HL-60/S4 treated with retinoic acid at 250 ng/mL for 4 days and 3 days (cell line): ENCODE results near the gene BMPR2.
"Not testable (repeated sequence)": the region's sequence is repeated elsewhere in the genome, so short reads cannot be mapped to it uniquely, and the experiment has no call there.

ENCODE experiments used
- in situ Hi-C: fragments of 300-500 bp; cut with MboI; formaldehyde crosslinking; loops from 2 replicates; pipeline ENCODE4 v1.7.0; 2022; ENCODE audit warnings: low sequenced_read_pairs

Gene BMPR2

DNA sequence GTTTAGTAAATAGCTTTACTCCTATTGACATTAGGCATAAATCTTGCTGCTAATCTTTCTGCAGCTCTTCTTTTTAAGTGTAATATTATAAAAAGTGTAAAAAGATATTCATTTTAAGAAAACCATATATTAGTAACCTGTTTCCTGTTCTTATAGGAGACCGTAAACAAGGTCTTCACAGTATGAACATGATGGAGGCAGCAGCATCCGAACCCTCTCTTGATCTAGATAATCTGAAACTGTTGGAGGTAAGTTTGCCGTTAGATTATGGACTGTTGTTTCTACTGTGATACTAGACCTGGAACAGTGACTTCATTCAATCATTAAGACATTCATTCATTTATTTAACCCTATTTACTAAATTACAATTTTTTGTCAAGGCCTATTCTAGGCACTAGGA, 138.6 kb downstream of the BMPR2 start:
- in situ Hi-C loops, result no loop called here

DNA sequence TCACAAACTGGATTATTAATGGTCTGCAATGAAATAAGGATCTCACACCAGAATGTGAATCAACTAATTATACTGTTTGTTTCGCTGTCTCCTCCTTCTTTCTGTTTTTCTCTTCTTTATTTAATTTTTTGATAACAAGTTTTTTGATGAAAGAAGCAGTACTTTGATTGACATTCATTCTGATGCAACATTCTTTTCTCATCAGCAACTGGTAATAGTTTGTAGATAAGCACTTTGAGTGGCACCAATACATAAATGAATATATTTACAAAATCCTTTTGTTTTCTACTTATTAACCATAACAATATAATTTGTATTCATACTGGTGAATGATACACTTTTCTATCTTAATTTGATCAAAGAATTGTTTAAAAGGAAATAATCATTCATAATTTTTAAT, 143.3 kb downstream of the BMPR2 start:
- in situ Hi-C loops, result no loop called here

DNA sequence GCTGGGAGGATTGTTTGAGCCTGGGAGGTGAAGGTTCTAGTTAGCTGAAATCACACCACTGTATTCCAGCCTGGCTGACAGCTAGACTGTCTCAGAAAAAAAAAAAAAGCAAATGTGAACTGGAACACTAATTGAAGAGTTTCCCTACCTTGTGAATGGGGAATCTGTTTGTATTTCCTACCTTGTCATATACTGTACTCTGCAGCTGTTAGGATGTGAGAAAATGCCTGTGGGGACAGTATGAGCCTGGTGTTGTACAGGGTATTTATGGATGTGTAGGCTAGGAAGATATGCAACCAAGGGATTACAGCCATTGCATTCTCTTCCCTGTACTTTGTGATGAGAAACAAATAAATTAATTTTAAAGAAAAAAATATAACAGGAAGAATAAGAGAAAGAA, 145.3 kb downstream of the BMPR2 start:
- in situ Hi-C loops, result no loop called here

DNA sequence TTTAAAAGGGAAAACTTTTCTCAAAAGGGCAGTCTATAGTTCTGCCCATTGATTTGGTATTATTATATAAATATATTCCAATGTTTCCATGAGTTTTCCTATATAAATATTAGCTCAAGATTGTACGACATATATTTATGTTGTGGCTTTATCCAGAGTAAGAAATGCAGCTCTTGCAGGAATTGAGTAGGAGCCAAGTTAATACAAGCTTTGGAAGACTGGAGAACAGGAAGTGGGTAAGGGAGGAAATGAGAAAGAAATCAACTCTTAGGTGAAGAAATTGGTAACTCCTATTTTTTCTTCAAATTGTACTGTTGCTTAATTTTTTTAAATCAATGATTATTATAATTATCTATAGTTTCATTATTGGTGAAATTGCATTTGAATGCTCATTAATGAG, 153.3 kb downstream of the BMPR2 start:
- in situ Hi-C loops, result no loop called here

DNA sequence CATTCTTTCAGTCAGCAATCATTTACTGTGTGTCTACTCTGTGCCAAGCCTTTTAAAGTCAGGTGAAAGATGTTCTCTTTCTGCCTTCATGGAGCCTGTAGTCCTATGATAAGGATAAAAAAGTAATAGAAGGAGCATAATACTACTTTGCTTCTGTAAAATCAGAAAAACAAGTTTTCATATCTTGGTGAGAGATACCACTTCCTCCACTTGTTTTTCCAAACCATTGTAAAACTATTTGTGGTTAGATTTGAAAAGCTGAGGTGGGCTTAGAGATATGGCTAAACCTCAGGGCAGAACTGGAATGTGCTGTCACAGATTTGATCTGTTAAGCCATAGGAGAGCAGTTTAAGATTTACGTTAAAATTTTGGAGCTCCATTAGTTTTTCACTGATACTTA, 153.9 kb downstream of the BMPR2 start:
- in situ Hi-C loops, result no loop called here

DNA sequence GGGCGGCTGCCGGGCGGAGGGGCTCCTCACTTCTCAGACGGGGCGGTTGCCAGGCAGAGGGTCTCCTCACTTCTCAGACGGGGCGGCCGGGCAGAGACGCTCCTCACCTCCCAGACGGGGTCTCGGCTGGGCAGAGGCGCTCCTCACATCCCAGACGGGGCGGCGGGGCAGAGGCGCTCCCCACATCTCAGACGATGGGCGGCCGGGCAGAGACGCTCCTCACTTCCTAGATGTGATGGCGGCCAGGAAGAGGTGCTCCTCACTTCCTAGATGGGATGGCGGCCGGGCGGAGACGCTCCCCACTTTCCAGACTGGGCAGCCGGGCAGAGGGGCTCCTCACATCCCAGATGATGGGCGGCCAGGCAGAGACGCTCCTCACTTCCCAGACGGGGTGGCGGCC, 159.2 kb downstream of the BMPR2 start:
- in situ Hi-C loops, result not testable (repeated sequence)

DNA sequence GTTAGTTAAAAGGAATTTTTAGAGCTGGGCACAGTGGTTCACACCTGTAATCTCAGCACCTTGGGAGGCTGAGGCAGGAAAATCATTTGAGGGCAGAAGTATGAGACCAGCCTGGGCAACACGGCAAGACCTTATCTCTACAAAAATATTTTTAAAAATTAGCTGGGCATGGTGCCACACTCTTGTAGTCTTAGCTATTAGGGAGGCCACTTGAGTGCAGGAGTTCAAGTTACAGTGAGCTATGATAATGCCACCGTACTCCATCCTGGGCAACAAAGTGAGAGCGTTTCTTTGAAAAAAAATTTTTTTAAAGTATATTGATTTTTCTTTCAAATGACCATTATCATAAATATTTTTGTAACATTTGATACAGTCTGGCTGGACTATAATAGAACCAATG, 165.0 kb downstream of the BMPR2 start:
- in situ Hi-C loops, result no loop called here

DNA sequence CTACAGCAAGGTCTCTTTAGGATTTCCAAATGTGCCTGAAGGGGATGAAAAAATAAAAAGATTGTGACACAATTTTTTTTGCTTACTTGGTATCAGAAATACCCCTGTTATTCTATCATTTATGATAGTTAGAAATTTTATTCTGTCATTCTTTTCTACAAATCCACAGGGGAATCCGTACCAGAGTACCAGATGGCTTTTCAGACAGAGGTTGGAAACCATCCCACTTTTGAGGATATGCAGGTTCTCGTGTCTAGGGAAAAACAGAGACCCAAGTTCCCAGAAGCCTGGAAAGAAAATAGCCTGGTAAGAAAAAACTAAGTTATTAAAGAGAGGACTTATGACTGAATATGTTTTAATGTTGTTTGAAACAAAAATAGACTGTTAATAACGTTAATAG, 166.0 kb downstream of the BMPR2 start:
- in situ Hi-C loops, result no loop called here

DNA sequence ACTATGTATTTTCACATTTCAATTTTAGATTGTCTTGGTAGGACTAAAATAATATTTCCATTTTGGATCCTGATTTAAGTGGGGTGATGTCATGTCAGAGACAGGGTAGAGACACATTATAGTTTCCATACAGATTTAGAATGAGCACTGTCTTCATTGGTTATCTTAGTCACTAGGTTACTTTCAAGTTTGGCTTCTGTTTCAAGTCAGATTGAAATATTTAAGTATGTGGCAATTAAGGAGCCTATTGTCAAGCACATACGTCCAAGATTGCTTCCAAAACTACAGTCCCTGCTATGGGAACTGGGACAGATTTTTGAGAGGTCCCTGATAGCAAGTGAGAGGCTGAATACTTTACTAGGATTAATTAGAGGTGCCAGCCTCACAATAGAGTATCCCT, 169.4 kb downstream of the BMPR2 start:
- in situ Hi-C loops, result no loop called here

DNA sequence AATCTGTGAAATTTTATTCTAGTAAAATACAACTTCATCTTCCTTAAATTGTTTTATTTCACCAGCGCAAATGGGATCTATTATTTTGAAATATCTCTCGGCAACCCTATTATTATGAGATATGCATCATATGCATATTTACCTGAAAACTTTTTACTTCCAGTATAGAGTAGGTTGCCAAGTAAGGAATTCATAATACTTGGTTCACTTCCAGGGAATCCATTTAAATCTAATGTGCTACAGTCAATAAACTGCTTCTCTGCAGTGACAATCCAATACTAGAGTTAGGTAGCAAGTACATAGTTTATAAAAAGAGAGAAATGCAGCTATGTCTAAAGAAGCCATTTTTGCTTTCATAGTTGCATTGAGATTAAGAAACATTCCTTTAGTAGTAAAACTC, 169.8 kb downstream of the BMPR2 start:
- in situ Hi-C loops, result no loop called here

DNA sequence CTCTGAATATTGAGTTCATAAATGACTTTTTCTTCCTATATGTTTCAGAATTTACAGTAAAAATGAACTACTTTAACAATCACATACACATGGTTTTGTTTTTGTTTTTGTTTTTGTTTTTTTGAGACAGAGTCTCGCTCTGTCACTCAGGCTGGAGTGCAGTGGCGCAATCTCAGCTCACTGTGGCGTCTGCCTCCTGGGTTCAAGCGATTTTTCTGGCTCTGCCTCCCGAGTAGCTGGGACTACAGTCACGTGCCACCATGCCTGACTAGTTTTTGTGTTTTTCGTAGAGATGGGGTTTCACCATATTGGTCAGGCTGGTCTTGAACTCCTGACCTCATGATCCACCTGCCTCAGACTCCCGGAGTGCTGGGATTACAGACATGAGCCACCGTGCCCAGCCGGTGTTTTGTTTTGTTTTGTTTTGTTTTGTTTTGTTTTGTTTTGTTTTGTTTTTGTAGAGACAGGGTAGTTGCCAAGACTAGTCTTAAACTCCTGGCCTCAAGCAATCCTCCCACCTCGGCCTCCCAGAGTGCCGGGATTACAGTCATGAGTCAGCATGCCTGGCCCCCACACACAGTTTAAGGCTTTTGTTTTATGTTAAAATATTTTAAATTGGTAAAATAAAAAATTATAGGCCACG, 170.5 kb downstream of the BMPR2 start:
- in situ Hi-C loops, result not testable (repeated sequence)

DNA sequence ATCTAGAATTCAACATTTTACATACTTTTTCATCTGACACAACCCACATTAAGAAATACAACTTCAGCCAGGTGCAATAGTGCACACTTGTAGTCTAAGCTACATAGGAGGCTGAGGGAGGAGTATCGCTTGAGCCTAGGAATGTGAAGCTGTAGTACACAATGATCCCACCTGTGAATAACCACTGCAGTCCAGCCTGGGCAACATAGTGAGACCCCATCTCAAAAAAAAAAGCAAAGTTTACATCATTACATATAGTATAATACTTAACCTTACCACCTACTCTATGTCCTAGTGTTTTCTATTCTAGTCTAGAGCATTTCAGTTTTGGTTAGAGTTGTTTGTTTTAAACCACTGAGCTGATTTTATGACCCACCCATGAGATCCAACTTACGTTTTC, 172.1 kb downstream of the BMPR2 start:
- in situ Hi-C loops, result no loop called here

DNA sequence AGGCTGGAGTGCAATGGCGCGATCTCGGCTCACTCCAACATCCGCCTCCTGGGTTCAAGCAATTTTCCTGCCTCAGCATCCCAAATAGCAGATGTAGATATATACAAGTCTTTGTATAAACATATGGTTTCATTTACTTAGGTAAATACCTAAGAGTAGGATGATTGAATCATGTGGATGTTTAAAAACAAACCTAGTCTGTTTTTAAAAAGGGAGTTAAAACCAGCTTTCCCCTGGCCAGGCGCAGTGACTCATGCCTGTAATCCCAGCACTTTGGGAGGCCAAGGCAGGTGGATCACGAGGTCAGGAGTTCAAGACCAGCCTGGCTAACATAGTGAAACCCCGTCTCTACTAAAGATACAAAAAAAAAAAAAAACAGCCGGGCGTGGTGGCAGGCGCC, 174.9 kb downstream of the BMPR2 start:
- in situ Hi-C loops, result not testable (repeated sequence)

DNA sequence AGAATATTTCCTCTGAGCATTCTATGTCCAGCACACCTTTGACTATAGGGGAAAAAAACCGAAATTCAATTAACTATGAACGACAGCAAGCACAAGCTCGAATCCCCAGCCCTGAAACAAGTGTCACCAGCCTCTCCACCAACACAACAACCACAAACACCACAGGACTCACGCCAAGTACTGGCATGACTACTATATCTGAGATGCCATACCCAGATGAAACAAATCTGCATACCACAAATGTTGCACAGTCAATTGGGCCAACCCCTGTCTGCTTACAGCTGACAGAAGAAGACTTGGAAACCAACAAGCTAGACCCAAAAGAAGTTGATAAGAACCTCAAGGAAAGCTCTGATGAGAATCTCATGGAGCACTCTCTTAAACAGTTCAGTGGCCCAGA, 179.2 kb downstream of the BMPR2 start:
- in situ Hi-C loops, result no loop called here

DNA sequence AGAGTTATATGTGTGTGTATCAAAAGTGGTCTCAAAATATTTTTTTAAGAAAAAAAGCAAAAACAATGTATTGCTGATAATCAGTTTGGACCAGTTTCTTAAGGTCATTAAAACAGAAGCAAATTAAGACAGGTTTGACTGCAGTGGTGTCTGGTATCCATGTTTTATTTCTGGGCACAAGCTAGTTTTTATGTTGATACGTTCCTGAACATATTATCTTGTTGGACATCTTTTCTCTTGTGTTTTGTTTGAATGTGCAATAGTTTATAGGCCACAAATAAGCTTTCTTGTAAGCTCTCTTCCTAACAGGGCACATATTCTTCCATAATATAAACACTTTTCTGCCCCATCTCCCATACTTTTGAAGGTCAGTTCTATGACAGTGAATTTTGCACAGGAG, 184.1 kb downstream of the BMPR2 start:
- in situ Hi-C loops, result no loop called here

DNA sequence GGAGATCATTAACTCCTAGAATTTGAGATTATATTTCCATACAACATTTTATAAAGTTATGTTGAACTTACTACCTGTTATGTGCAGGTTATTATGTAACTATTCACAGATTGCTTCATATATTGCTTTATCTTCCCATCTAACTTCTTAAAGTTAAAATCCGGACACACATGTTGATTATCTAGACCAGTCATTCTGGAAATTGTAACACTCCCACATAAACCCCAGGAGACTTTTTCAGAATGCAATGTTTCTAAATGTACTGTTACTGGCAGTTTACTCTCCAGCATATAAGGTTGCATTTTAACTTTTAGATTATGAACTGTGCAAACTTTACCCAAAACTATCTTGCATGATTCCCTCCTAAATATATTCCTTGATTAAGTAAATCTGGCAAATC, 188.1 kb downstream of the BMPR2 start:
- in situ Hi-C loops, result no loop called here

DNA sequence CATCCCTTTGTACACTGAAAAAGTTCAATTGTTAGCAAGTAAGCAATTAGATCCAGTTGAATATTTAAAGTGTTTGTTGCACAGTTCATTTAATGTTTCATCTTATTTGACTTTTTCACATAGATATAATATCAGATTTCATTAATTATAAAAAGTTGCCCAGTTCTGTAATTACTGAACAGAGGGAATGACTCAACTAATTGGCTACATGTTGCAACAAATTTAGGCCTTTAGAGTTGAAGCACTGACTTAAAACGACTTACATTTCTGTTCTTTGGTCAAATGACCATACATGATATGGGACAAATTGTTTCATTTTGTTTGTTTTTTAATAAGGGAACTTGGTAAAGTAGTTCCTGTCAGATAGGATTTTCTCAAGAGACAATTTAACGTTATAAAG, 190.2 kb downstream of the BMPR2 start:
- in situ Hi-C loops, result no loop called here

DNA sequence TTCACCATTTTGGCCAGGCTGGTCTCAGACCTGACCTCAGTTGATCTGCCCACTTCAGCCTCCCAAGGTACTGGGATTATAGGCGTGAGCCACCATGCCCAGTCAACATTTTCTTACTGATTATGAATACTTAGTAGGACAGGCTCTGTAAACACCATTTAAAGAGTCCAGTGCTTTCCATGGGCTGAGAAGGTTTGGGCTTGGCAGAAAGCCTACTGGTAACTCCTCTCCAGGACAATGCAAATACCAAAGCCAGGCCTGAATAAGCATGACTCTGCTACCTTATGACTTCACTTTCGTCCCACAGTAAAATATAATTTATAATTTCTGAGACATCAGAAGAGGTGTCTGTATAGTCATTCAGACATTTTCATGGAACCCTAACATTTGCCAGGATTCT, 198.4 kb downstream of the BMPR2 start:
- in situ Hi-C loops, result no loop called here

DNA sequence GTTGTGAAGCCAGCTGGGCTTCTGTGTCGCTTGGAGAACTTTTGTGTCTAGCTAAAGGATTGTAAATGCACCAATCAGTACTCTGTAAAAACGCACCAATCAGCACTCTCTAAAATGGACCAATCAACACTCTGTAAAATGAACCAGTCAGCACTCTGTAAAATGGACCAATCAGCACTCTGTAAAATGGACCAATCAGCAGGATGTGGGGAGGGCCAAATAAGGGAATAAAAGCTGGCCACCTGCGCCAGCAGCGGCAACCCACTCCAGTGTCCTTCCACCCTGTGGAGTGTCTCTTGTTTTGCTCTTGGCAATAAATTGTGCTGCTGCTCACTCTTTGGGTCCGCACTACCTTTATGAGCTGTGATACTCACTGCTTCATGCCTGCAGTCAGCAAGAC, 199.1 kb downstream of the BMPR2 start:
- in situ Hi-C loops, result loop anchor here (25.0 kb wide), 2 partner anchors 887 to 1237 kb away; no protein-coding TSS in a partner anchor

DNA sequence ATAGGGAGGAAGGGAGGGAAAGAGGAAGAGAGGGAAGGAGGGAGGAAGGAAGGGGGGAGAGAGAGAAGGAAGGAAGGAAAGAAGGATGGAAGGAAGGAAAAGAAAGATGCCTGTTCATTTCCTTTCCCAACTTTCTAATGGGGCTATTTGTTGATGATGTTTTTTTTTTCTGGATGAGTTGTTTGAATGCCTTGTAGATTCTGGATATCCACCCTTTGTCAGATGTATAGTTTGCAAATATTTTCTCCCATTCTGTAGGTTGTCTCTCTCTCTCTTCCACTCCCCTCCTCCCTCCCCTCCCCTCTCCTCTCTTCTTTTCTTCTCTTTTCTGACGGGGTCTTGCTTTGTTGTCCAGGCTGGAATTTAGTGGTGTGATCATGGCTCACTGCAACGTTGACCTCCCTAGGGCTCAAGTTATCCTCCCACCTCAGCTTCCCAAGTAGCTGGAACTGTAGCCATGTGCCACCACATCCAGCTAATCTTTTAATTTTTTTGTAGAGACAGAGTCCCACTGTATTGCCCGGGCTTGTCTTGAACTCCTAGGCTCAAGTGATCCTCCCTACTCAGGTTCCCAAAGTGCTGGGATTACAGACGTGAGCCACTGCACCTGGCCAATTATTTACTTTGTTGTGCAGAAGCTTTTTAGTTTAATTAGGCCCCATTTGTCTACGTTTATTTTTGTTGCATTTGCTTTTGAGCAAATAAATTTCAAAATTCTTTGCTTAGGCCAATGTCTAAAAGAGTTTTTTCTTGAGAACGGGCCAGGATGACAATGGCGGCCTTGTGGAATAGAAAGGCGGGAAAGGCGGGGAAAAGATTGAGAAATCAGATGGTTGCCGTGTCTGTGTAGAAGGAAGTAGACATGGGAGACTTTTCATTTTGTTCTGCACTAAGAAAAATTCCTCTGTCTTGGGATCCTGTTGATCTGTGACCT, 201.4 kb downstream of the BMPR2 start:
- in situ Hi-C loops, result loop anchor here (25.0 kb wide), 2 partner anchors 885 to 1235 kb away; no protein-coding TSS in a partner anchor

DNA sequence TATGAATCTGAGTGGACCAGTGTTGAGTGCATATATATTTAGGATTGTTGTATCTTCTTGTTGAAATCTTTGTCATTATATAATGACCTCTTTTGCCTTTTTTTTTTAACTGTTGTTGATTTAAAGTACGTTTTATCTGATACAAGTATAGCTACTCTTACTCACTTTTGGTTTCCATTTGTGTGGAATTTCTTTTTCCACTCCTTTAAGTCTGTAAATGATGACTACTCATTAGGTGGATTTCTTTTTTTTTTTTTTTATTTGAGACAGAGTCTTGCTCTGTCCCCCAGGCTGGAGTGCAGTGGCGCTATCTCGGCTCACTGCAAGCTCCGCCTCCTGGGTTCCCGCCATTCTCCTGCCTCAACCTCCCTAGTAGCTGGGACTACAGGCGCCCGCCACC, 206.7 kb downstream of the BMPR2 start:
- in situ Hi-C loops, result loop anchor here (25.0 kb wide), 2 partner anchors 879 to 1229 kb away; no protein-coding TSS in a partner anchor

DNA sequence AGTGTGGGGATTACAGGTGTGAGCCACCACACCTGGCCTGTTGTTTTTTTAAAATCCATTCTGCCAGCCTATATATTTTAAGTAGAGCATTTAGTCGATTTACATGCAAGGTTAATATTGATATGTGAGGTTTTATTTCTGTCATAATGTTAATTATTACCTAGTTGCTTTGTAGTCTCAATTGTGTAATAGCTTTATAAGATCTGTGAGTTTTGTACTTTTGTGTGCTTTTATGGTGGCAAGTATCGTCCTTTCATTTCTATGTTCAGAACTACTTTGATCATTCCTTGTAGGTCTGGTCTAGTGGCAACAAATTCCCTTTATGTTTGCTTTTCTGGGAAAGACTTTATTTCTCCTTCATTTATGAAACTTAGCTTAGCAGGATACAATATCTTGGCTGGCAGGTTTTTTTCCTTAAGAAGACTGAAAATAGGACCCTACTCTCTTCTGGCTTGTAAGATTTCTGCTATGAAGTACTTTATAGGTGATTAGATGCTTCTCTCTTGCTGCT, 207.6 kb downstream of the BMPR2 start:
- in situ Hi-C loops, result loop anchor here (25.0 kb wide), 2 partner anchors 879 to 1229 kb away; no protein-coding TSS in a partner anchor
